8988T (cell line): ENCODE measurements around the gene DIS3L.
"Not testable (repeated sequence)": the region's sequence is repeated elsewhere in the genome, so short reads cannot be mapped to it uniquely, and the experiment has no call there.

Experiments used
- DNase-seq: peaks from one replicate; pipeline ENCODE4 v3.0.0; 2011

DIS3L gene

GRCh38 chr15:66293419-66294156, at the start of gene DIS3L:
TSS of gene DIS3L (plus strand) at chr15:66293568. CDS start at chr15:66293597, 29 bp downstream.
- DNase-seq, result peak; percentile 47

DNA sequence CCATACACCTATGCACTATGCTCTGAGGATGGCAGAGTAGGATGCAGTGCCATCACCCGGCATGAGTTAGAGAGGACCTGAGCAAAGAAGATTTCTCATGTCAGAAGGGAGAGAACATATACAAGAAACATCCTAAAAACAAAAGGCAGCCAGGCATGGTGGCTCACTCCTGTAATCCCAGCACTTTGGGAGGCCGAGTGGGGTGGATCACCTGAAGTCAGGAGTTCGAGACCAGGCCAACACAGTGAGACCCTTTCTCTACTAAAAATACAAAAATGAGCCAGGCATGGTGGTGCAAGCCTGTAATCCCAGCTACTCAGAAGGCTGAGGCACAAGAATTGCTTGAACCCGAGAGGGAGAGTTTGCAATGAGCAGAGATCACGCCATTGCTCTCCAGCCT, 47.5 kb upstream of the DIS3L start:
- DNase-seq, result not testable (repeated sequence)

DNA sequence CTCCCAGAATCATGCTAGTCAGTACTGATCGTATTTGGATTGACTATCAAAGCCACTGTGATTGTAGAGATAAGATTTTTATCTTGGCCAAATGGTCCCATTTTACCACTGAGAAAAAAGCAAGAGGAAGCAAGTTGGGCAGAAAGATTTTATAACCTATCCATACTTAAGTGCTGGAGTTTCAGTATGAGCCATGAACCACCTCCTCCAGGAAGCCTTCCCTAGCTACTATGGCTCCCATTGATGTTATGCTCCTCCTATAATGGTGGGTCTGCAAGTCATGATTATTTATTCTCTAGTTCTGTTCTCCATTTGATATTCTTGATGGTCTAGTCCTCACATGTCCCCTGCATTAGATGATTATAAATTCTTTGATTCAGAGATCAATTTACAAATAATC, 46.4 kb upstream of the DIS3L start:
- DNase-seq, result no peak

DNA sequence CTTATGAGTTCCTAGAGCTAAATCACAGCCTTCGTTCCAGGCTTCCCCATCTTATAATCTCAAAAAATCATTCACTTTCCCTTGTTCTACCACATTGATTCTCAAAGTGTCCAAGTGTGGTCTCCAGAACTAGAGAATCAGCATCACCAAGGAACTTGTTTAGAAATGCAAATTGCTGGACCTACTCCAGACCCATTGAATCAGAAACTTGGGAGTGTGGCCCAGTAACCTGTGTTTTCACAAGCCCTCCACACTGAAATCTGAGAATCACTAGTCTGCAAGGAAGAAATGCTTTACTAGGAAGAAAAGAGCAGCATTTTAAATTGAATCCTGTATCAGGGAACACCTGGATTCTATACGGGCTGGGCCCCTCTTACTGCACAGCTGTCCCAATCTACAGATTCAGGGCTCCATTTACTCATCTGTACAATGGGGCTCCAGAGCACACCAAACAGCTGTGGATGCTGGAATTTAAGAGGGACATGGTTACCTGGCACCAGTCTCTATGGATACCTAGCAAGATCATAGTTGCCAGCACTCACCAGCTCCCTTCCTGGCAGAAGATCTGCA, 43.7 kb upstream of the DIS3L start:
- no peak for DNase-seq

DNA sequence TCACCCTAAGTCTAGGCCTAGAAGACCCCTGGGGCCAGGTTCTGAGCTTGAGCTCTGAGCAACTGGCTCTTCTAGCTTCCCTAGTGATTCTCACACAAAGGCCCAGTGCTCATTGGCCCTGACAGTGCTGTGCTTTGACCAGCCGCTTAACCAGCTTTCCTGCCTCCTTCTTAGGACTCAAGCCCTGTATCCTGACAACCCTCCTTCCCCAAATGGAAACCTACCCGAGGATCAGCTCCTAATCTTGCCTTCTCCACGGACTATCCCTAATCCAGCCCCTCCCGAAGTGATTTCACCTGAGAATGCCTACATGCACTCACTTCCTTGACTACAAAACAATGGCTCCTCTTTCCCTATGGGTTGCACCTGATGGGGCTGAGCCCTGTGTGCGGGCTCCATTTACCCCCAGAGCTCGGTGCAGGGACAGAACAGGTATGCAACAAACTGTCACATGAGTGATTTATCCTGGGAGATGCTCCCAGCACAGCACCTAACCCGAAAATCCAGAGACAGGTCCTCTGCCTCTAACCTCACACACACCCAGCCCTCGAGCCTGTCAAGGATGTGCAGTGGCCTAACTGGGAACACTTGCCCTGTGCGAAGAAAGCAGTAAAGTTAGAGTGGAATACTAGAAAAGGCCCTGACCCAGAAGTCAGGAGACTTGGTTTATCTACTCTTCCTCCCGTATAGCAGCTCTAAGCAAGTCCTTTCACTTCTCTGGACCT, 42.1 kb upstream of the DIS3L start:
- no peak for DNase-seq

DNA sequence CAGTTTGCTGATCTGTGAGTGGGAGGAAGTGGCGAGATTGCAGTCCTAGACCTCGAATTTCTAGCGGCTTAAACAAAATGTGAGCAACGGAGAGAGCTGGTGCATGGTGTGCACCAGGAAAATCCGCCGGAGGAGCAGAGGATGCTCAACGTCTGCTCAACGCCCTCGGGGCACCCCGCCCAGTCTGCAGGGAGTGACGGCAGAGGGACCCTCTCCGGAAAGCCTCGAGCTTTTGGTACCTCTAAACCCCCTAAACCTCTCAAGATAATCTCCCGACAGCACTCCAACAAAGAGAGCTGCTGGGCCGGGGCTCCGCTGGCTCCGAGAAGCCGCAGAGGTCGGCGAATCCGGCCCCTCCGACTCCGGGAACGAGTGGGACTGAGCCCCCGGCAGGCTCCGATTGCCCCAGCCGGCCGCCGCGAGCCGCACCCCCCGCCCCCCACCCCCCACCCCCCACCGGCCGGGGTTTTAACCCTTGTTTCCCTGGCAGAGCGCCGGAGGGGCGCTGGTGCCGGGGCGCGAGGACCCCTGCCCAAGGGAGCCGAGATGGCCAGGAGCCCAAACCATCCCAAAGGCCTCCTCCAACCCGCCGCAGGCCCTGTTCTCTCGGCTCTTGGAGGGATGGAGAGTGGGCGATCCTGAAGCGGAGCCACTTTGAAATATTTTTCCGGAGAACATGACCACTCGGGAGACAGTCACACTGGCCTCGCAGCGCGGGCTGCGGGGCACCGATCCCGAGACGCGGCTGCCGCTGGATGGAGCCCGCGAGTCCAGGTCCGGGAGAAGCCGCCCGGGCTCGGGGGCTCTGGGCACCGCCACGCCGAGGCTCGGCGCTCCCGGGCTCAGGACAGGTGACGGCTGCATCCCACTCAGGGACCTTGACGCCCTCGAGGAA, 41.3 kb upstream of the DIS3L start:
- DNase-seq, result peak; percentile 90

DNA sequence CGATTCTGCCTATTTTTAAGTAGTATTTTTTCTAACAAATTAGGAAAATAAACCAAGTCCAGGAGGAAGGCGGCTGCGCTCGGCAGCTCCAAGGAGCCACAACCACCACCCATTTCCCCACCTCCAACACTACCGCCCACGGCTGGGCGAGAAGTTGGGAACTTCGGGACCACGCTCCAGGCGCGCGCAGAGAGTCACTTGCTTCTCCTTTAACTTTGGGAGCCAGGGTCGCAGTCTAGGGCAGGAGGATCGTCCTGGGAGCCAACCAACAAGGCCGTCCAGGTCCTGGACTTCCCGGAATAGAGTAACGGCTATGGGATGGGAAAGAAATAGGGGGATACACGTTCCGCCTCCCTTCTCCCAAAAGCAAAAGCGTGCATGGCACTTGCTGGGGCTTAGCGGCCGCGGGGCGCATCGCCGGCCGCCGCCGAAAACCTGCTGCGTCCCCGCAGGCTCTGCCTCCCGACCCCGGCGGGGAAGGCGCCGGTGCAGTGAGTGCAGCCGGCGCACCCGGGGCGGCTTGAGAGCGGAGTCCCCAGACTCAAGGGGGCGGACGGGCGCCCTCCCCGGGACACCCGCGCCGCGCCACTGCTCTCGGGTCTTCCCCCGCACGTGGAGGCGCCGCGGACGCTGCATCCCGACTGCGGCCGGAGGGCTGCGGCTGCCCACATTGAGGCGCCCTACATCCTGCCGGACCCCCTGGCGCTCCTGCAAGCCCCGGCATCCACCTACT, 40.5 kb upstream of the DIS3L start:
- DNase-seq, result peak; percentile 59

GRCh38 chr15:66253418-66254088, 39.8 kb upstream of the DIS3L start, which contains the start of gene MEGF11:
TSS of gene MEGF11 (minus strand) at chr15:66253750. CDS start at chr15:66128403, 125,347 bp downstream.
- DNase-seq, result peak; percentile 55

DNA sequence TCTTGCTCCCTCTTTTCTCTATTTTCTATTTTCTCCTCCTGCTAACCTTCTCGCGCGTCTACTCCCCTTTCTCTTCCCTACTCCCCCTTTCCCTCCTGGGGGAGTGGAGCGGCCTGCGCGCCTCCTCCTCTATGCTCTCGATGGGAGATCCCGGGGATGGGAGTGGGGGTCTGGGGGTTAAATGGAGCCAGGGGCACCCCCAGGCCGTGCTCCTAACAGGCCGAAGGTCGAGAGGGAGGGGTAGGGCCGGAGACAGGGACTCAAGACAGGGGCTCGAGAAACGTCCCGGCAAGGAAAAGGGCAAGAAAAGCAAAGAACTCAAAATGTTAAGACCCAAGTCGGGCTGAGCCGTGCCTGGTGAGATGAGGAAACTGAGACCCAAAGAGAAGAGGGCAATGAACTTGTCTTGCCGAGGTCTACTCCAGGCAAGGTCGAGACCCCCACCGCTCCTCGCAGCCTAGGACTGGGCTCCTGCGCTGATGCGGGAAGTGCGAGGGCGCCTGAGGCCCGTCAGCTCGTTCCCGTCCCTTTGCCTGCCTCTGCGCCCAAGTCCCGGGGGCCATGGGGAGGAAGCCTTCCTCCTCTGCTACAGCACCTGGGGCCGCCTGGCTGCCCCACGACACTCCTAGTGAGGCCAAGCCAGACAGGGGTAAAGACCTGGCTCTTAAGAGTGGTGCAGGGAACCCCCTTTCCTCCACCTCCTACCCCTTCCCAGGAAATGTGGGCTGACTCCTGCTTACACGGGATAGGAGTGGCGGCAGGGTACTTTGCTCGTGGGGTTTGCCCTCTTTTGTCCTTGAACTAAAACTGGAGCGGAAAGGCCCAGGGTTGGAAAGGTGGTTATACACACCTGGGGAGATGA, 39.0 kb upstream of the DIS3L start:
- no peak for DNase-seq

DNA sequence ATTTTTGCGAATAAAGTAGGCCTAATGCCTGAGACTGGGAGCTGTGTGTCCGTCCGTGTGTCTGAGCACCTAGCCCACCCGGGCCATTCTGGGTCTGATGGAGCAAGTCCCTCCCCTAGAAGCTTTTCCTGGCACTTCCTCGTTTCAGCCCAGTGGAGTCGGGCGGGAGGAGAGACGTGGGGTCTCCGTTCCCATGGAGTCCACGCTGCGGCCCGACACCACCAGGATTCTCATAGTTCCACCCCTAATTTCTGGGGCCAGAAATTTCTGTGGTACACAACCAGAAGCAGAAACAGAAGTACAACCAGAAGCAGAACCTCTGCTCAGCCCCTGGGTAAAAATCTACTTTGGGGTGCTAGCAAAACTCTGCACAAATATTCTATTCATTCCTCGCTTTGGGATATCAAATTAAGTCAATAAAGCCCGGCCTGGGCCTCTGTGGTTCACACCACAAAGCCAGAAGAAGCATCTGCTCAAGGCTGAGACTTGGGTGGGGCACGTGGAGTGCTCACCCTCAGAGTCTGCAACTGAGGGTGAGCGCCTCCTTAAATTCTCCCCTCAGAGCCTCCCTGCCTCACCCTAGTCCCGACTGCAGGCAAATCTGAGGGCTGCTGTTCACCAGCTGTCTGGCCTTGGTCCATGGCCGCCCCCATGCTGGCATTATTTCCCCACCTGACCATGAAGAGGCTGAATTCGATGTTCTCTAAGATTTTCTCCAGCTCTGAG, 38.3 kb upstream of the DIS3L start:
- DNase-seq, result no peak

DNA sequence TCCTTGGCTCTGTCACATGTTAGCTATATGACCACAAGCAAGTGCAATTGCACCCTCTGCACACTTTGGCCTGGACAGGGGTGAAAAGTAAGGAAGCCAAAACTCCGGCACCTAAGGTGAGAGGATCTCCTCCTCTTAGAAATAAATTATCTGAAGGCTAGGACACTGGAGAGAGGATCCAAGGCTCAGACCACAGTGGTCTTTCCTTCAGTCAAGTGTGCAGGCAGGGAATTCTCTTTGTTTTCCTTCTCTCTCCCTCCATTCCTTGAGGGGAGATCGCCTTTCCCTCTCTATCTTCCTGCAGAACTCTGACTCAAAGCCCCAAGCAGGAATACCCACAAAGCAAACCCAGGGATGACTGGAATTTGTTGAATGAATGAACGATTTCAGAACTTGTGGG, 36.7 kb upstream of the DIS3L start:
- no peak for DNase-seq

GRCh38 chr15:66261056-66261455, 32.3 kb upstream of the DIS3L start:
- DNase-seq, result no peak

DNA sequence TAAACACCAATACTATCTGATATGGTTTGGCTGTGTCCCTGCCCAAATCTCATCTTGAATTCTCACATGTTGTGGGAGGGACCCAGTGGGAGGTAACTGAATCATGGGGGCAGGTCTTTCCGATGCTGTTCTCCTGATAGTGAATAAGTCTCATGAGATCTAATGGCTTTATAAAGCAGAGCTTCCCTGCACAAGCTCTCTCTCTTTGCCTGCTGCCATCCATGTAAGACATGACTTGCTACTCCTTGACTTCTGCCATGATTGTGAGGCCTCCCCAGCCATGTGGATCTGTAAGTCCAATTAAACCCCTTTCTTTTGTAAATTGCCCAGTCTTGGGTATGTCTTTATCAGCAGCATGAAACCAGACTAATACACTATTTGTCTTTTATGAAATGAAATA, 30.5 kb upstream of the DIS3L start:
- not testable (repeated sequence) for DNase-seq

- DNase-seq, result no peak
Measured at GRCh38 chr15:66264859-66265513, 28.4 kb upstream of the DIS3L start.

DNA sequence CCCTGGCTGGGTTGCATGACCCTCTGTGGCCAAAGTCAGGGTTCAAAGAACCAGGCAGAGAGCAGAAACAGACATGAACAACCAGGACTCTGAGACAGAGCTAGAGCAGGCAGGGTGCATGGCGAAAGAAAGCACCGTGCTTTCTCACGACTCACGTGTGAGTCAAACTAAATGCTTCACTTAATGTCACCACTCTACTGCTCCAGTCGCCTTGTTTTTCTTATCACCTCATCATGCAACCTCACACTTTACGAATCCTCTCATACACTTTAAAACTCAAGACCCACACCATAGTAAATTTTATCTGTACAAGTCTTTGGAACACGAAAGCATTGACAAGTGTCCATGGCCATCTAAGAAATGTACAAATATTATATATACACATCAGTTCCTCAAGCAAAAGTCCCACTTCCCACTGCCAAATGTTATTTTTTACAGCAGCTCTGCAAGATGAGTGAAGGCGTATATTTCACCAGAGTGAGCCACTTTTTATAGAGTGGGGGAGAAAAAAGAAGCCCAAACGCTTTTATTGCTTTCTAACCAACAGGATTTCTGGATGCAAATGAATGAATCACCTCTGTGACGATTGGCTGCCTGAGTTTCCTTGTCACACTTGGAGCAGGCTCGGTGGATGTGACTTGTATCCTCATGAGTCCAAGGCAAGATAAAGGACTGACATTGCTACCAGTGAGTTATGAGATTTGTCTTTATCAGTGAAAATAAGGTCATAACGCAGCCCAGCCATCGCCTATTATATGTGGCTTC, 23.9 kb upstream of the DIS3L start:
- DNase-seq, result no peak

DNA sequence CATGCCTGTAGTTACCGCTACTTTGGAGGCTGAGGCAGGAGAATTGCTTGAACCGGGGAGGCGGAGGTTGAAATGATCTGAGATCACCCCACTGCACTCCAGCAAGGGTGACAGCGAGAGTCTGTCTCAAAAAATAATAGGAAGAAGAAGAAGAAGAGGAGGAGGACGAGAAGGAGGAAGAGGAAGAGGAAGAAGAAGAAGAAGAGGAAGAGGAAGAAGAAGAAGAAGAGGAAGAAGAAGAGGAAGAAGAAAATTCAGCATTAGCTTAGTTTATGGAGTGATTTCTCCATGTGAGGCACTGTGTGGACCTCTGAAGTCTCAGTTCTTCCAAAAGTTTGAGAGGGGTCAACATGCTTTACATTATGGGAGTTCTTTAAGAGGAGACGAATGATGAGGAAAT, 22.4 kb upstream of the DIS3L start:
- DNase-seq, result no peak

- no peak for DNase-seq
Measured at GRCh38 chr15:66275352-66275751, 18.0 kb upstream of the DIS3L start.

DNA sequence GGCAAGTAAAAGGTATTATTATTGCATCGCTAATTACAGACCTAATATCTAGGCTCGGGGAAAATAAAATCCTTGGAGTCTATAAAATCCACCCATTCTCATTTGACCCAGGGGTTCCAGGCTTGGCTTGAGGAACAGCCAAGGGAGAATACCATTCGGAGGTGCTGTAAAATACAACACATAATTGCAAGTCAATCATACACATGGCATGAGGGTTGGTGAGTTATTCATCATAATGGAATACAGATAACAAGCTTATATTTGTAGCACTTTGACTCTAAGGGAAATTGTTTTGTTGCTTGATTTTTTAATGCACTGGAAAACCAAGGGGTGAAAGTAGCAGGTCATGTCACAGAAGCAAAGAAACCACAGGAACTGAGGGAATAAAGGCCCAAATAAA, 16.8 kb upstream of the DIS3L start:
- DNase-seq, result no peak

GRCh38 chr15:66278056-66278455, 15.3 kb upstream of the DIS3L start:
- DNase-seq, result no peak
